GM23248 (cell line): ENCODE data around the gene NPAS2.

Source experiments
- EZH2 ChIP-seq: fragments of 200-600 bp; sonication (generic); IDR thresholded peaks from 2 replicates; pipeline ENCODE4 v1.6.1; 2018; ENCODE audit warnings: antibody characterized with exemption, mild to moderate bottlenecking; ENCODE audit not compliant: insufficient read depth, poor library complexity, severe bottlenecking
- EZH2phosphoT487 ChIP-seq: fragments of 200-600 bp; sonication (generic); IDR thresholded peaks from 2 replicates; pipeline ENCODE4 v1.6.1; 2018; ENCODE audit warnings: antibody characterized with exemption, moderate library complexity, mild to moderate bottlenecking, low read depth; ENCODE audit not compliant: insufficient read depth

DNA sequence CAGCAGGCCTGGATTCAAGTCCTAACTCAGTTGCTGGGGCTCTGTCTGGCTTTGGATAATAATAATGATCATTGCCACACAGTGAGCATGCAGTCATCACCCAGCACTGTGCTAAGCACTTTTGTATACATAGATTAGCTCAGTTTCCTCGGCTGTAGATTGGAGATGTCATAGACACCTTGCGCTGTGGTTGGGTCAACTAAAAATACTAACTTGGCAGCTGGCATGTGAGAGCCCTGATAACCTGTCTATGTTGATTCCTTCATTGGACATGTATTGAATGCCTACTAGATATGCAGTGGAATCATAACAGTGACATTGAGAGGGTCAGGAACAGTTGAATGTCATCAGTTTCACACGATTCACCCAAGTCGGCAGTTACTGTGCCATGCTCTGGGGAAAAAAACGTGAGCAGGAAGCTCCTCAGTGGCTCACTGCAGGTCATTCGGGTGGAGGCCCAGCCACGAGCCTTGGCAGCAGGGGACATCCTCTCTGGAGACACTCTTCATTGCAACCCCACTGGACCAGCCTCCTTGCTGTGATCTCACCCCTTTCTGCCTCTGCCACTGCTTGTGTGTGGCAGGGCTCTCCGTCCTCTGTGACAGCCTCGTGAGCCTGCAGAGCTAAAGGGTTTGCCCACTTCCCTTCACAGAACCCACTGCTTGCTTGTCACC lies 85.3 kb downstream of the NPAS2 start:
- TF ChIP-seq EZH2phosphoT487 (no peak), EZH2 (no peak)
